ENCODE results near the gene DHX15. TPM values are rescaled to one million over a fixed set of nuclear protein-coding genes. Genes with fewer than 3 reads are reported as not detected.
A peak's percentile ranks its signal among the peaks of the same experiment; 100 is the strongest.

Gene DHX15
- total RNA-seq, 1 experiment from 2014 or later = 163 TPM

GRCh38 chr4:24482871-24483270 is 101.5 kb downstream of the DHX15 start:
- DNase-seq (ENCODE audit: low read depth) = no peak

DNA sequence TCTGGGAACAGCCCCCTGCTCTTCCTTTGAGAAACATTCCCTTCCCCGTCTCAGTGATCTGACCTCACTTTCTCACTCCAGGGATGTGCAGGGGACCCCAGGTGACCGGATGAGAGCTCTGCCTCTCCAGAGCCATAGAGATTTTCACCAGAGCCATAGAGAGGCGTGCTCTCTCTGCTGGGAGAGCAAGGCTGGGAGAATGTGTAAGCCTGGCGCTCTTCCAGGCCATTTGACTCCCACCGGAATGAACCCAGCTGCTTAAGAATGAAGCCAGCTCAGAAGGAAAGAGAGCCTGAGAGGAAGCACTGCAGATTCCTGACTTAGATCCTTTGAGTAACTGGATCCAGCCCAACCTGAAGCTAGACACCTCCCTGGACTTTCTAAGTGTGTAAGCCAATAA is 106.4 kb downstream of the DHX15 start:
- peak; percentile 47 for DNase-seq (ENCODE audit: low read depth)

Other genes starting within 250 kb of the DHX15 start
- gene SOD3, start 211.0 kb upstream of the DHX15 start, total RNA-seq (2014; rRNA removed; shearing (Covaris generic)) = 1.2 and 1.9 TPM in 2 replicates